Left hindlimb (tissue), 1 donor: Measurements from ENCODE around the gene DTX3.

Experiments used
- DNase-seq: peaks from one replicate; pipeline ENCODE4 v3.0.0-alpha.2; 2018

The DTX3 gene

GRCh38 chr12:57620936-57621496 lies 16.4 kb downstream of the DTX3 start:
- no peak for DNase-seq

GRCh38 chr12:57621497-57622292 lies 17.1 kb downstream of the DTX3 start:
- DNase-seq, result peak; percentile 72

GRCh38 chr12:57622293-57623245 lies 17.9 kb downstream of the DTX3 start:
- no peak for DNase-seq

GRCh38 chr12:57623385-57623784 lies 18.8 kb downstream of the DTX3 start:
- DNase-seq, result no peak

GRCh38 chr12:57623811-57624390 lies 19.3 kb downstream of the DTX3 start:
- DNase-seq, result no peak

- no peak for DNase-seq
Observed at GRCh38 chr12:57624441-57625220, 20.0 kb downstream of the DTX3 start.

- DNase-seq, result no peak
Observed at GRCh38 chr12:57625261-57626032, 20.8 kb downstream of the DTX3 start.

- no peak for DNase-seq
Observed at GRCh38 chr12:57626111-57626920, 21.7 kb downstream of the DTX3 start.

GRCh38 chr12:57626921-57627445 lies 22.4 kb downstream of the DTX3 start:
- no peak for DNase-seq

GRCh38 chr12:57627501-57628279 lies 23.1 kb downstream of the DTX3 start:
- DNase-seq, result no peak

GRCh38 chr12:57628280-57629191 lies 23.9 kb downstream of the DTX3 start:
- no peak for DNase-seq

- no peak for DNase-seq
Observed at GRCh38 chr12:57629897-57630471, 25.4 kb downstream of the DTX3 start.

- no peak for DNase-seq
Observed at GRCh38 chr12:57630891-57631433, 26.3 kb downstream of the DTX3 start.

- DNase-seq, result no peak
Observed at GRCh38 chr12:57631566-57632072, 27.0 kb downstream of the DTX3 start.

- no peak for DNase-seq
Observed at GRCh38 chr12:57632073-57632957, 27.7 kb downstream of the DTX3 start.
